ENCODE measurements around the gene DYDC1.

- TF ChIP-seq POLR2A (IDR thresholded peaks at IDR 0.05) (no peak), CTCF (IDR thresholded peaks at IDR 0.05) (no peak)
Observed at GRCh38 chr10:80344276-80344675, 12.3 kb downstream of the DYDC1 start.
